IPS DF 4.7 (cell line): ENCODE data around the gene PLXNA4.
A peak's percentile ranks its signal among the peaks of the same experiment; 100 is the strongest.

Experiments used
- DNase-seq: peaks from one replicate; pipeline ENCODE4 v3.0.0-alpha.2; 2013; ENCODE audit warnings: low spot score; ENCODE audit errors: extremely low read depth

Gene PLXNA4

GRCh38 chr7:132504852-132505251, 71.4 kb downstream of the PLXNA4 start:
- no peak for DNase-seq

DNA sequence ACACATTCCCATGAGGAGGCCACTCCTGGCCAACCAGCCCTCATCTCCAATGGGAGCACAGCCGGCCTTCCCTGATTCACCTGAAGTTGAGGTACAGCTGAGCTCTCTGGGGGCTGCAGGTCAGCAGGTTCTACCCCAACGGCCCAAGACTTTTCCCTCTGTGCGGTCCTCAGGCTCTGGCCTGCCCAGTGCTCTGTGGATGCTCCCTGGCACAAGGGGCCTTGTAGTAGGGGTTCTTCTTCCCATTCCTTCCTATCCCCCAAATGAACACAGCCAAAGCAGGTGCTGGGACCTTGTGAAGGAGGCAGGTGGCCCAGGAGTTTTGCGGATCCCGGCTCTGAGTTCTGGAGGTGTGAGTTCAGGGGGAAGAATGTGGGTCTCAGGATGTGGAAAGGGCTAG, 72.2 kb downstream of the PLXNA4 start:
- DNase-seq = no peak

GRCh38 chr7:132503415-132503814, 72.9 kb downstream of the PLXNA4 start:
- DNase-seq = no peak

DNA sequence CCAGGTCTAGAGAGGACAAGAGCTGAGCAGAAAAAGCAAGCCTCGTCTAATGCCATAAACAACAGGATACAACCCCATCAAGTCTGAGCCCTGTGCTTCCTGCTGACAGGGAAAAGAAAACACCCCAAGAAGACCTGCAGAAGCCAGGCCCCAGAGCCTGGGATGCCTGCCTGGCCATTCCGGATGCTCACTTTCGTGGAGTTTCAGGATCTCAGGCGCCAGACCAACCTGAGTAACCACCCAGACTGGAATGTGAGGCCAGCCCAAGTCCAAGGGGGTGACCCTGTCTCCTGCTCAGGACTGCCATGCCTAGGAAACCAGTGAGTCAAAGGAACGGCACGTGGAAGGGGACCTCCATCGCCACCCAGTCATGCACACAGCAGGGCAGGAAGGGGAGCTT, 74.3 kb downstream of the PLXNA4 start:
- no peak for DNase-seq

DNA sequence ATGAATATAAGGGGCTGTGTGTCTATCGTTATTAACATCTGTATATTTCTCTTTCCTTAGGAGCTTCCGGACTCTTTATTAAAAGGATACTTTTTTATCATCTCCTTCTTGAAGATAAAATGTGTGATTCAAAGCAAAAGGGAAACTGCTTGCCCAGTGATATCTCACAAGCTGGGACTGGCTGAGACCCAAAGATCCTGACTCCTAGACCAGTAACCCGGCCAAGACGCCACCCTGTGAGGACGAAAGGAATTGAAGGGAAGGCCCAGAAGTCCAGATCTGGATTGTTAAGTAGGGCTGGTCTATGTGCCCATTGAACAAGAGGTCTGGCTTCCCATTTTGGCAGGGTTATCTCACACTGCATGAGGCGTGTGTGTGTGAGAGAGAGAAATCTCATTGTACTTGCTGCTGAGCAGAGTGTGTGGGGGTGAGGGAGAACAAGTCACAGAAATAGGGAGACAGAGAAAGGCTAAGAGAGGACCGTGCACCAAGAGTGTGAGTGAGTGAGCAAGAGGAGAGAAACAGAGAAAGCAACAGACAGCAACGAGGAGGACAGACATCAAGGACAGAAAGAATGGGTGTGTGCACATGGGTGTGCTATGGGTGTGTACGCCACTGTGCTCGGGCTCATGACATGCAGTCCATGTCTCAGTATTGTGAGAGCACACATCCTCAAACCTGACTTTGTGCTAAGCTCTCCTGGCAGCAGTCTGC, 75.4 kb downstream of the PLXNA4 start:
- peak; percentile 14 for DNase-seq

- no peak for DNase-seq
Observed at GRCh38 chr7:132499487-132499886, 76.8 kb downstream of the PLXNA4 start.

GRCh38 chr7:132499065-132499464, 77.2 kb downstream of the PLXNA4 start:
- DNase-seq = no peak

- no peak for DNase-seq
Observed at GRCh38 chr7:132498319-132498718, 78.0 kb downstream of the PLXNA4 start.

- no peak for DNase-seq
Observed at GRCh38 chr7:132497098-132497497, 79.2 kb downstream of the PLXNA4 start.

GRCh38 chr7:132495936-132496335, 80.3 kb downstream of the PLXNA4 start:
- DNase-seq = no peak

GRCh38 chr7:132494474-132494873, 81.8 kb downstream of the PLXNA4 start:
- DNase-seq = no peak

GRCh38 chr7:132492823-132493445, 83.3 kb downstream of the PLXNA4 start:
- DNase-seq = no peak

DNA sequence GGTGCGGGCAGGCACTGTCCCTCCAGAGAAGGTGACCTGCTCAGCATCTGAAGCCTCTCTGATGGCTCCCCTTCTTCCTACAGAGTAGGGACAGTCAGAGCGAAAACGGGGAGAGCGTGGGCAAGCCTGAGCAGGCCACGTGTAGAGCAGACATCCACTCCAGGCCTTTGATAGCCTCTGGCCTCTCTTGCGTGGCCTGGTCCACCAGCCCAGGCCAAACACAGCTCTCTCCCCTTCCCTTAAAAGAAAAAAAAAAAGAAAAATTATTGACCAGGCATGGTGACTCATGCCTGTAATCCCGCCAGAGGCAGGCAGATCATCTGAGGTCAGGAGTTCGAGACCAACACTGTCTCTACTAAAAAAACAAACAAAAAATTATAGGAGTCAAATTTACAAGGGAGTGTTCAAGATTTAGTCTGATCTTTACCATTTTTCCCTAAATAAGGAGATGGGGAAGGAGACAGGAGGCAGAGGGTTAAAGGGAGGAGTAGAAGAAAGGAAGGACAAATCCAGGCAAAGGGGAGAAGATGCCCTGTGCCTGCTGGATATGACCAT, 84.8 kb downstream of the PLXNA4 start:
- DNase-seq = no peak

DNA sequence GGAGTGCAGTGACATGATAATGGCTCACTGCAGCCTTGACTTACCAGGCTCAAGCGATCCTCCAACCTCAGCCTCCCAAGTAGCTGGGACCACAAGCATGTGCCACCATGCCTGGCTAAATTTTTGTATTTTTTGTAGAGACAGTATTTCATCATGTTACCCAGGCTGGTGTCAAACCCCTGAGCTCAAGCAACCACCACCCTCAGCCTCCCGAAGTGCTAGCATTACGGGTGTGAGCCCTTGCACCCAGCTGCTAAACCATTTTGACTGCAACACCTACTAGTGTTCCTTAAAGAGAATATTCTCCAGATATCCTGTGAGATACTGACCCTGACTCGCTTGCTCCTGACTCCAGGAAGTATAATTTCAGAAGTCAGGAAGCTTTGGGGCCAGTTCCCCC, 85.8 kb downstream of the PLXNA4 start:
- no peak for DNase-seq

DNA sequence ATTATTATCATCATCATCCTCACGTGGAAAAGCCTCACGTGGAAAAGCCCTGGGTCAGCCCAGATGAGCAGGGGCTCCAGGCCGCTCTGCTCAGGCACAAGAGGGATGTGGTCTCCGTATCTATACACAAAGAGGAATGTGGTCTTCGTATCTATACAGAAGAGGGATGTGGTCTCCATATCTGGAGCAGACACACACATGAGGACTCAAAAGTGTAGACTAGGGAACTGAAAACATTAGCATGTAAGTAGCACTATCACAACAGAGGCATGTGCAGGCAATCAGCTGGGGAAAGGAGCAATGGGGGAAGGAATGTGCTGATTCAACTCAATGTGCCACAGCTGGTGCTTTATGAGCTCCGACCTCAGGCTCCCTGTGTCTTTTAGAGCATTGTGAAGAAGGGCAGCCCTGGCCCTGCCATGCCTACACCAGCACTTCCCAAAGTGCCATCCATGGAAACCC, 86.5 kb downstream of the PLXNA4 start:
- no peak for DNase-seq

DNA sequence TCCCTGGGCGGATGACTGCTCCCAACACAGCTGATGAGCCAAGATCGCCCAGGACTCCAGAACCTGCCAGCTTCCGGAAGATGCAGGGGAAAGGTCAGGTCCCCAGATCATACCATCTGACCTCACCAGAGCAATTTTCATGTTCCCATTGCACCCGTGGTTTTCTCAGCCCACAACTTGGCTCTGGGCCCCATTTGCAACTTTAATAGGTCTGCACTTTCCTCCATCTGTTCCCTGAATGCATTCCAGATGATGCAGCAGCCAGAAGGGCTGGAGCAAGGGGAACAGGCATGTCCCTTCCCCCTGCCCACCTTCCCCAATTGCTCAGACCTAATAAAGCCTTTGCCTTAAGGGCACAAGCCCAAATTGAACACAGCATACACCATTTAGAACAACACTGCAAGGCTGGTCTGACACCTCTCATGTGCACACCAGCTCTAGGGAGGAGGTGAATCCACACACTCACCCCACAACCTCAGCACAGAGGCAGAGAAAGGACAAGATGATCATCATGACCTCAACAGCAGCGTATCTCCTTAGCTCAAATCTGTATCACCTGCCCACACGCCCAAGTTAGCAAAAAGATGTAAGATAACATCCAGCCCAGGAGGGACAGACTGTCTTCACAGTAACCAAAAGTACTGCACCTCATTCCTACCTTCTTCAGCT, 87.5 kb downstream of the PLXNA4 start:
- no peak for DNase-seq

- DNase-seq = no peak
Observed at GRCh38 chr7:132486274-132486610, 90.0 kb downstream of the PLXNA4 start.

GRCh38 chr7:132485600-132486273, 90.5 kb downstream of the PLXNA4 start:
- no peak for DNase-seq

GRCh38 chr7:132485136-132485535, 91.1 kb downstream of the PLXNA4 start:
- no peak for DNase-seq

DNA sequence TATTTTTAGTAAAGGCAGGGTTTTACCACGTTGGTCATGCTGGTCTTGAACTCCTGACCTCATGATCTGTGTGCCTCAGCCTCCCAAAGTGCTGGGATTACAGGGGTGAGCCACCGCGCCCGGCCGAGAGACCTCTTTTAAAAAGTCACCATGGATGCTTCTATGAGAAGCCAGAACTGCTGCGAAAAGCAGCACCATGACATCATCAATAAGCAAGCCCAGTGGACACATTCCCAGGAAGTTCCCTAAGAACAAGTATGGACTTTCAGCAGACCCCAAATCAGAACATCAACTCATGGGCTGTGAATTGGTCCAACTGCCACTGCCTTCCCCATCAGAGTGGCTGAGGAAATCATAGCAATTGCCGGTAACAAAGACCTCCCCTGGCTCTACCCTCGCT, 93.4 kb downstream of the PLXNA4 start:
- DNase-seq = no peak

DNA sequence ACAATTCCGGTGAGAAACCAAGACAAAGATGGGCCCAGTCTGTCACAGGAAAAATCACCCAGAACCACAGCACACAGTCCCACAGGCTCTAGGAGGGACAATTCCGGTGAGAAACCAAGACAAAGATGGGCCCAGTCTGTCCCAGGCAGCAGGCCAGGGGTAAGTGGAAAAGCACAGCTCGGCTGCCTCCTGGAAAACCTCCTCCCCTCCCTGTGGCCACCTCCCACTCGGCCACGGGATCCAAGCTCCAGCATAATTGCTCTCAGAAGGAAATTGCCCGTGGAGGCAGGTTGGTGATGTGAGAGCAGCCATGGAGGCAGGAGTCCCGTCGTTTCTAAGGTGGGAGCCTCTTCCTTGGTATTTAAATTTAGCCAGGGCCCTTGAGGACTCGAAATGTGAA, 95.7 kb downstream of the PLXNA4 start:
- no peak for DNase-seq

GRCh38 chr7:132476541-132476940, 99.7 kb downstream of the PLXNA4 start:
- no peak for DNase-seq
